GM12878 (cell line): Measurements from ENCODE around the gene ORC4. TPM values are rescaled to one million over a fixed set of nuclear protein-coding genes. Genes with fewer than 3 reads are reported as not detected.

Experiments used
- ATAC-seq: fragments of 200-7000 bp; cut with Tn5 transposase; 3 replicates; pipeline ENCODE4 v1.9.1; 2020; ENCODE audit warnings: mild to moderate bottlenecking, moderate library complexity
- BruUV-seq: library from RNA; stranded (reverse); fragments of 400-500 nt; replicated peaks from 2 replicates; lab custom pipeline; 2021; lab: Mats Ljungman, UMichigan
- CTCF ChIA-PET: fragments of 300-600 bp; sonication (Branson Sonifier 250); formaldehyde crosslinking; extraction: SDS; loops from one replicate; lab custom pipeline; 2021; ENCODE audit warnings: inconsistent platforms; lab: Yijun Ruan, JAX
- POLR2A ChIA-PET: fragments of 350-600 bp; formaldehyde crosslinking; extraction: SDS; loops from one replicate; lab custom pipeline; 2021; ENCODE audit warnings: inconsistent platforms; lab: Charles Lee
- RAD21 ChIA-PET: fragments of 300-600 bp; sonication (Branson Sonifier 250); formaldehyde crosslinking; loops from one replicate; lab custom pipeline; 2023; ENCODE audit warnings: antibody characterized with exemption; ENCODE audit not compliant: unreplicated experiment; lab: Charles Lee
- SMC1A ChIA-PET: fragments of 300-600 bp; sonication (Branson Sonifier 250); formaldehyde crosslinking; loops from one replicate; lab custom pipeline; 2023; ENCODE audit not compliant: unreplicated experiment, uncharacterized antibody; lab: Charles Lee
- DNase-seq: peaks from one replicate; pipeline ENCODE4 v3.0.0-alpha.2; 2011; ENCODE audit warnings: low read depth, low spot score
- FAIRE-seq: peaks from 3 replicates; lab custom pipeline; 2011; peaks lifted over from hg19 to GRCh38; lab: Jason Lieb, UNC
- H2AFZ ChIP-seq: 2 replicates; pipeline ENCODE4 v1.6.0; 2011; ENCODE audit warnings: low read depth, low read length, control low read depth; ENCODE audit not compliant: control insufficient read depth
- H3K27ac ChIP-seq: 2 replicates; pipeline ENCODE4 v1.5.1; 2011; ENCODE audit warnings: control low read depth; ENCODE audit not compliant: control insufficient read depth, insufficient read depth
- H3K27me3 ChIP-seq, 2 experiments: replicated peaks in 1 of 2; 2 replicates each; pipeline versions ENCODE4 v1.6.0 to v1.6.1; 2011; ENCODE audit warnings: low read length in 1 of 2; ENCODE audit not compliant: control insufficient read depth in 2 of 2, insufficient read depth in 2 of 2
- H3K36me3 ChIP-seq, 2 experiments: 2 replicates each; pipeline ENCODE4 v1.5.1; 2011; ENCODE audit warnings: low read length in 1 of 2; ENCODE audit not compliant: control insufficient read depth in 2 of 2, insufficient read depth in 2 of 2
- H3K4me1 ChIP-seq: 2 replicates; pipeline ENCODE4 v1.6.1; 2011; ENCODE audit warnings: mild to moderate bottlenecking, low read length, moderate library complexity, mixed read lengths; ENCODE audit not compliant: control insufficient read depth, insufficient read depth
- H3K4me2 ChIP-seq: 2 replicates; pipeline ENCODE4 v1.6.0; 2011; ENCODE audit warnings: control low read depth; ENCODE audit not compliant: control insufficient read depth, insufficient read depth
- H3K4me3 ChIP-seq: fragments of 200-600 bp; sonication (generic); 2 replicates; pipeline ENCODE4 v1.5.1; 2016
- H3K79me2 ChIP-seq: 2 replicates; pipeline ENCODE4 v1.6.0; 2011; ENCODE audit warnings: low read length; ENCODE audit not compliant: control insufficient read depth, insufficient read depth
- H3K9ac ChIP-seq: 2 replicates; pipeline ENCODE4 v1.8.0; 2011; ENCODE audit warnings: low read length, control low read depth, mixed read lengths; ENCODE audit not compliant: control insufficient read depth, insufficient read depth
- H3K9me3 ChIP-seq: replicated peaks from 3 replicates; pipeline ENCODE4 v1.5.1; 2011; ENCODE audit warnings: mild to moderate bottlenecking, low read length; ENCODE audit not compliant: control insufficient read depth, insufficient read depth
- H4K20me1 ChIP-seq: 2 replicates; pipeline ENCODE4 v1.6.0; 2011; ENCODE audit not compliant: control insufficient read depth, insufficient read depth
- BACH1 ChIP-seq: fragments of 450-650 bp; IDR thresholded peaks from 2 replicates; pipeline ENCODE4 v1.6.1; 2017; ENCODE audit warnings: mild to moderate bottlenecking, borderline replicate concordance
- CBFB ChIP-seq: IDR thresholded peaks from 2 replicates; pipeline ENCODE4 v1.6.1; 2016; ENCODE audit warnings: antibody characterized with exemption, low read depth
- CBX3 ChIP-seq: fragments of 200-600 bp; sonication (generic); IDR thresholded peaks from 2 replicates; pipeline ENCODE4 v1.6.1; 2016; ENCODE audit warnings: low read depth, borderline replicate concordance
- CBX5 ChIP-seq: sonication (generic); IDR thresholded peaks from 2 replicates; pipeline ENCODE4 v1.6.1; 2016; ENCODE audit warnings: low read depth, moderate library complexity, mild to moderate bottlenecking, inconsistent platforms
- CREM ChIP-seq: IDR thresholded peaks from 2 replicates; pipeline ENCODE4 v1.6.1; 2014; ENCODE audit warnings: antibody characterized with exemption, low read depth
- DPF2 ChIP-seq: fragments of 450-650 bp; IDR thresholded peaks from 2 replicates; pipeline ENCODE4 v1.6.1; 2017; ENCODE audit warnings: mild to moderate bottlenecking
- HDAC6 ChIP-seq: fragments of 200-600 bp; sonication (generic); IDR thresholded peaks from one replicate; pipeline ENCODE4 v1.8.0; 2017; ENCODE audit warnings: antibody characterized with exemption; ENCODE audit not compliant: unreplicated experiment
- POLR2A ChIP-seq: IDR thresholded peaks from 2 replicates; pipeline ENCODE4 v1.6.1; 2011; ENCODE audit warnings: low read depth, mild to moderate bottlenecking, low read length
- RFX5 ChIP-seq: IDR thresholded peaks from 2 replicates; pipeline ENCODE4 v1.6.1; 2011; ENCODE audit warnings: low read depth, low read length, improper control_type of control experiment
- SKIL ChIP-seq: fragments of 450-650 bp; IDR thresholded peaks from 2 replicates; pipeline ENCODE4 v1.6.1; 2017; ENCODE audit warnings: mild to moderate bottlenecking, low read depth, inconsistent platforms; ENCODE audit not compliant: poor library complexity, severe bottlenecking
- ZNF274 ChIP-seq: IDR thresholded peaks from one replicate; pipeline ENCODE4 v1.8.0; 2011; ENCODE audit not compliant: insufficient read length, insufficient read depth
- WGBS: methylation state at CpG from one replicate; pipeline ENCODE4 v1.1.6; 2016; ENCODE audit warnings: low lambda C conversion rate; ENCODE audit not compliant: insufficient replicate concordance, insufficient coverage; ENCODE audit errors: missing lambda C conversion rate; 5-methylcytosine and 5-hydroxymethylcytosine counted together
- in situ Hi-C: fragments of 300-500 bp; cut with MboI; formaldehyde crosslinking; loops from 9 replicates; pipeline ENCODE4 v1.14.3; 2018; ENCODE audit warnings: mixed read lengths
- intact Hi-C: fragments of 100-400 bp; cut with micrococcal nuclease; formaldehyde crosslinking; loops from one replicate; pipeline ENCODE4 v1.14.2; 2022; ENCODE audit not compliant: unreplicated experiment
- polyA plus RNA-seq, 11 experiments: library from polyadenylated mRNA; depleted of rRNA in 4 of 11; unstranded in 6 of 11; stranded (reverse) in 5 of 11; fragments of >200 nt; fragmentation: Nextera tagmentation in 4 of 11; fragmentation: Illumina TruSeq in 1 of 11; extraction: Ambion mirVana in 4 of 11; extraction: Trizol in 1 of 11; gene quantifications; 1 replicate in 1 of 11; 2 replicates in 10 of 11; pipeline versions ENCODE4 v1.2.1 to v1.2.3, GENCODE V29; 2011 to 2016; ENCODE audit warnings: inconsistent platforms in 2 of 11, missing spikeins in 2 of 11, low read depth in 1 of 11
- total RNA-seq, 4 experiments: library from RNA; depleted of rRNA in 3 of 4; stranded (reverse); fragments of >200 nt in 3 of 4; fragmentation: Illumina TruSeq in 1 of 4; extraction: Trizol in 1 of 4; gene quantifications; 2 replicates each; pipeline versions ENCODE4 v1.2.1 to v1.2.3, GENCODE V29; 2013 to 2021

The ORC4 gene
- total and polyA plus RNA-seq, 10 of the 15 experiments (the other 5 are each of a cell fraction or from before 2014, with no cell fraction given): 25.7 to 71.3 (median 52.1) TPM

GRCh38 chr2:148021886-148022285 lies 1.3 kb upstream of the ORC4 start:
- Histone ChIP-seq H4K20me1 (no peaks in the 10 kb centered on the region), H3K9me3 (no peaks in the 10 kb centered on the region; the same call in 2 of the 3 replicates), H3K79me2 (peaks cover 93% of the 10 kb centered on the region), H3K27me3 (no peaks in the 10 kb centered on the region), H3K4me3 (peak overlapping the region; percentile 87), H3K4me2 (peak overlapping the region; percentile 91), H3K27ac (peak overlapping the region; percentile 96), H3K9ac (peak overlapping the region; percentile 92), H3K4me1 (no peaks in the 10 kb centered on the region), H2AFZ (no peak overlapping the region), H3K36me3 (peaks cover 0 to 4% of the 10 kb centered on the region in 2 experiments; a peak in 2 of 4 replicates)
- ChIA-PET RAD21 (interaction anchor here (0.6 to 7.9 kb wide), 12 partner anchors 8 to 487 kb away, joined by 3 to 90 read pairs (median 10); no protein-coding TSS in a partner anchor), CTCF (interaction anchor here (1.4 to 2.9 kb wide), 6 partner anchors 10 to 30 kb away, joined by 3 to 15 read pairs (median 6); no protein-coding TSS in a partner anchor), POLR2A (interaction anchor here (1.2 to 4.9 kb wide), 8 partner anchors 10 to 624 kb away, joined by 4 to 57 read pairs (median 16); no protein-coding TSS in a partner anchor), SMC1A (interaction anchor here (0.8 to 17.7 kb wide), 12 partner anchors 12 to 487 kb away, joined by 3 to 177 read pairs (median 8); no protein-coding TSS in a partner anchor)
- ATAC-seq (no peak), FAIRE-seq (no peak), DNase-seq (no peak)
- intact Hi-C loops: loop anchor here (2.0 to 10.0 kb wide), 3 partner anchors 27 to 623 kb away; partner anchors contain the start of gene EPC2
- in situ Hi-C loops: no loop called here
- 6% methylated on average over 3 of the region's 3 CpGs for WGBS
- no peak for TF ChIP-seq ZNF274
- TF ChIP-seq DPF2: no peak
- TF ChIP-seq, all 136 proteins: peak for 0
- BruUV-seq: no TSS peak

- WGBS: 3% methylated on average over 5 of the region's 11 CpGs
- ATAC-seq: peak; percentile 60
- peak within 1 kb of the TSS; percentile 92 for H3K9ac ChIP-seq
- peaks cover 0 to 4% of the 10 kb centered on the region in 2 experiments; a peak in 2 of 4 replicates for H3K36me3 ChIP-seq
- in situ Hi-C loops: no loop called here
- intact Hi-C loops: loop anchor here (2.0 to 10.0 kb wide), 3 partner anchors 28 to 624 kb away; partner anchors contain the start of gene EPC2
- H4K20me1 ChIP-seq: no peaks in the 10 kb centered on the region
- ChIA-PET POLR2A (interaction anchor here (0.6 to 4.9 kb wide), 17 partner anchors 10 to 624 kb away, joined by 3 to 57 read pairs (median 7); no protein-coding TSS in a partner anchor), RAD21 (interaction anchor here (0.6 to 7.9 kb wide), 22 partner anchors 8 to 1202 kb away, joined by 3 to 90 read pairs (median 4); no protein-coding TSS in a partner anchor), SMC1A (interaction anchor here (0.7 to 17.7 kb wide), 17 partner anchors 8 to 488 kb away, joined by 3 to 177 read pairs (median 8); no protein-coding TSS in a partner anchor), CTCF (interaction anchor here (0.6 to 2.9 kb wide), 9 partner anchors 8 to 89 kb away, joined by 3 to 15 read pairs (median 6); no protein-coding TSS in a partner anchor)
- no peaks in the 10 kb centered on the region for H3K27me3 ChIP-seq
- peaks cover 94% of the 10 kb centered on the region for H3K79me2 ChIP-seq
- H3K4me3 ChIP-seq: peak within 1 kb of the TSS; percentile 99
- no TSS peak for BruUV-seq
- FAIRE-seq: peak; percentile 38
- H2AFZ ChIP-seq: peak within 1 kb of the TSS; percentile 83
- no peaks in the 10 kb centered on the region for H3K4me1 ChIP-seq
- H3K9me3 ChIP-seq: no peaks in the 10 kb centered on the region; the same call in 1 of the 3 replicates
- DNase-seq: peak; percentile 45
- H3K4me2 ChIP-seq: peak within 1 kb of the TSS; percentile 91
- peak within 1 kb of the TSS; percentile 96 for H3K27ac ChIP-seq
- no peak for TF ChIP-seq BACH1
- TF ChIP-seq HDAC6: no peak
- no peak for TF ChIP-seq RFX5
- TF ChIP-seq SKIL: no peak
- TF ChIP-seq CBFB: 0 out of 2 replicates have a peak, but pooled peaks have one; percentile 37
- no peak for TF ChIP-seq CBX3
- no peak for TF ChIP-seq ZNF274
- TF ChIP-seq POLR2A: peak; percentile 75; the same call in 1 of the 2 replicates
- TF ChIP-seq CBX5: peak; percentile 66; the same call in 1 of the 2 replicates
- no peak for TF ChIP-seq CREM
These were observed 723 bp upstream of the ORC4 start, which contains the start of gene MBD5 for GRCh38 chr2:148021059-148021861. Gene MBD5, plus strand, starts transcription at chr2:148021091.
